Prostate gland (tissue), 2 donors: ENCODE results near the gene PTEN. TPM values are rescaled to one million over a fixed set of nuclear protein-coding genes. Genes with fewer than 3 reads are reported as not detected.
A peak's percentile ranks its signal among the peaks of the same experiment; 100 is the strongest.

ENCODE experiments used
- DNase-seq: peaks from one replicate; pipeline ENCODE4 v3.0.0-alpha.2; 2019; ENCODE audit warnings: low spot score
- H3K27ac ChIP-seq, 2 donors: fragments of 200-600 bp; sonication (generic); 2 replicates each; pipeline ENCODE4 v1.5.1; 2017 to 2019
- H3K27me3 ChIP-seq: fragments of 200-600 bp; sonication (generic); replicated peaks from 2 replicates; pipeline ENCODE4 v1.5.1; 2019; ENCODE audit not compliant: insufficient read depth
- H3K36me3 ChIP-seq, 2 donors: fragments of 200-600 bp; sonication (generic); 1 replicate in 1 of 2; 2 replicates in 1 of 2; pipeline versions ENCODE4 v1.5.1 to v1.8.1; 2017 to 2019
- H3K4me1 ChIP-seq: fragments of 200-600 bp; sonication (generic); replicated peaks from 2 replicates; pipeline ENCODE4 v1.5.1; 2019
- H3K4me3 ChIP-seq, 2 donors: fragments of 200-600 bp; sonication (generic); 2 replicates each; pipeline ENCODE4 v1.5.1; 2017 to 2019
- H3K9me3 ChIP-seq: fragments of 200-600 bp; sonication (generic); 2 replicates; pipeline ENCODE4 v1.5.1; 2017
- CTCF ChIP-seq, 4 experiments: fragments of 200-600 bp in 2 of 4; fragments of 450-650 bp in 2 of 4; sonication (generic) in 2 of 4; IDR thresholded peaks; 1 replicate in 3 of 4; 2 replicates in 1 of 4; pipeline ENCODE4 v1.5.1; 2016 to 2019; ENCODE audit warnings: antibody characterized with exemption in 4 of 4, mild to moderate bottlenecking in 2 of 4, moderate library complexity in 2 of 4
- POLR2A ChIP-seq: fragments of 450-650 bp; IDR thresholded peaks from one replicate; pipeline ENCODE4 v1.6.1; 2016; ENCODE audit warnings: antibody characterized with exemption, mild to moderate bottlenecking
- POLR2AphosphoS5 ChIP-seq: sonication (generic); formaldehyde crosslinking; IDR thresholded peaks from one replicate; pipeline ENCODE4 v1.6.1; 2017; ENCODE audit warnings: antibody characterized with exemption
- WGBS: methylation state at CpG from one replicate; pipeline ENCODE4 v1.1.5; 2018; 5-methylcytosine and 5-hydroxymethylcytosine counted together
- intact Hi-C: fragments of 100-400 bp; cut with DNase I; formaldehyde crosslinking; loops from one replicate; pipeline ENCODE4 v1.14.2; 2022
- total RNA-seq, 2 donors: library from RNA; depleted of rRNA; stranded (reverse); fragments of >200 nt; gene quantifications; one replicate each; pipeline ENCODE4 v1.1.0, GENCODE V29; 2016

Gene PTEN
- total RNA-seq, 2 donors from 2014 or later, result 85.8 to 90.2 TPM

GRCh38 chr10:87957702-87958101 lies 94.3 kb downstream of the PTEN start:
- Histone ChIP-seq H3K27me3 (no peaks in the 10 kb centered on the region), H3K4me1 (peaks cover 3% of the 10 kb centered on the region), H3K4me3 (no peak overlapping the region), H3K9me3 (no peaks in the 10 kb centered on the region), H3K27ac (no peak overlapping the region), H3K36me3 (no peaks in the 10 kb centered on the region)
- DNase-seq, result no peak
- intact Hi-C loops, result no loop called here
- WGBS, result 74% methylated on average over 5 of the region's 5 CpGs
- TF ChIP-seq CTCF (IDR thresholded peaks at IDR 0.05) (no peak), POLR2AphosphoS5 (no peak), POLR2A (no peak)

GRCh38 chr10:87960230-87960629 lies 96.8 kb downstream of the PTEN start:
- Histone ChIP-seq H3K4me1 (peaks cover 3% of the 10 kb centered on the region), H3K9me3 (no peaks in the 10 kb centered on the region), H3K27me3 (no peaks in the 10 kb centered on the region), H3K27ac (no peak overlapping the region), H3K36me3 (no peaks in the 10 kb centered on the region), H3K4me3 (no peak overlapping the region)
- WGBS, result 72% methylated on average over 4 of the region's 4 CpGs
- no peak for DNase-seq
- no peak for TF ChIP-seq POLR2A
- TF ChIP-seq CTCF (IDR thresholded peaks at IDR 0.05), result no peak
- no peak for TF ChIP-seq POLR2AphosphoS5
- intact Hi-C loops, result no loop called here

- Histone ChIP-seq H3K27ac (peak overlapping the region in 1 of 2 donors; percentile 38), H3K9me3 (no peaks in the 10 kb centered on the region), H3K4me3 (no peak overlapping the region), H3K4me1 (peaks cover 3% of the 10 kb centered on the region), H3K36me3 (no peaks in the 10 kb centered on the region), H3K27me3 (no peaks in the 10 kb centered on the region)
- no peak for DNase-seq
- WGBS, result 27% methylated on average over 2 of the region's 2 CpGs
- TF ChIP-seq POLR2A (no peak), POLR2AphosphoS5 (peak; percentile 28)
- intact Hi-C loops, result no loop called here
These were observed 97.9 kb downstream of the PTEN start for GRCh38 chr10:87961314-87961713.

GRCh38 chr10:87966459-87966858 lies 103.0 kb downstream of the PTEN start:
- DNase-seq, result no peak
- intact Hi-C loops, result no loop called here
- TF ChIP-seq CTCF (IDR thresholded peaks at IDR 0.05) (no peak), POLR2A (no peak), POLR2AphosphoS5 (no peak)
- Histone ChIP-seq H3K27me3 (no peaks in the 10 kb centered on the region), H3K4me1 (no peaks in the 10 kb centered on the region), H3K9me3 (no peaks in the 10 kb centered on the region), H3K27ac (no peak overlapping the region), H3K36me3 (no peaks in the 10 kb centered on the region), H3K4me3 (no peak overlapping the region)
- WGBS, result 46% methylated on average over 2 of the region's 2 CpGs

- no peaks in the 10 kb centered on the region for H3K4me1 ChIP-seq
- no peaks in the 10 kb centered on the region for H3K9me3 ChIP-seq
- no peak for DNase-seq
- H3K36me3 ChIP-seq, result no peaks in the 10 kb centered on the region
- H3K27ac ChIP-seq, result no peak overlapping the region
- no peak overlapping the region for H3K4me3 ChIP-seq
- no peaks in the 10 kb centered on the region for H3K27me3 ChIP-seq
- intact Hi-C loops, result no loop called here
- TF ChIP-seq POLR2A, result no peak
- no peak for TF ChIP-seq POLR2AphosphoS5
- TF ChIP-seq CTCF (IDR thresholded peaks at IDR 0.05), result no peak
These were observed 110.2 kb downstream of the PTEN start for GRCh38 chr10:87973635-87974034.
